ENCODE results near the gene BMPR1B. TPM values are rescaled to one million over a fixed set of nuclear protein-coding genes. Genes with fewer than 3 reads are reported as not detected.
"Not testable (repeated sequence)": the region's sequence is repeated elsewhere in the genome, so short reads cannot be mapped to it uniquely, and the experiment has no call there.

Gene BMPR1B
- polyA plus RNA-seq, 1 donor: 1.2 TPM

DNA sequence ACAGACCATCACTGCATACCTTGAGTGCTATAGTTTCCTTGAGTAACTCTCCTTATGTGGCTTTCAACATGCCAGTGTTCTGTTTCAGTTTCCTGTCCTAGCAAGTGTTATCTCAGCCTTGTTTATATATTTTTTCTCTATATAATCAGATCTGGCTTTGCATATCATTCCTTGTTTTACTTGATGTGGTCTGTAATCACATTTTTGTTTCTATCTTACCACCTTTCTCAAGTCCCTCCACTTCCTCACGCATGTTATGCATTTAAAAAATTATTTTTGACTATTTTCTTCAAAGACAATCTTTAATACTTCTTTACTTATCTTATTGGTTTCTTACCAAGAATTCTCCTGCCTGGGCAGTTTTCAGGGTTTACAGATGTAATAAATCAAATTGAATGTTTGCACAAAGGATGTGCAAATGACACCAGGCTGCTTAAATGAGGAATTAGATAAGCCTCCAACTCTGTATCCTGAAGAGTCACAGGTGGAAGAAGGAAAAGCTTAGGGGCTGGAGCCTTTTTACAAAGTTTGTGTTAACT lies 351.2 kb downstream of the BMPR1B start:
- Histone ChIP-seq H3K27ac (ENCODE audit: low read length) (peak overlapping the region; percentile 17), H3K27me3 (ENCODE audit: control insufficient read depth, insufficient read depth, low read length) (no peaks in the 10 kb centered on the region), H3K4me1 (ENCODE audit: control insufficient read depth, insufficient read depth, low read length) (peaks cover 16% of the 10 kb centered on the region), H3K9me3 (ENCODE audit: control insufficient read depth, low read depth, low read length) (no peaks in the 10 kb centered on the region), H3K36me3 (ENCODE audit: control insufficient read depth, insufficient read depth, low read length) (no peaks in the 10 kb centered on the region), H3K4me3 (ENCODE audit: low read length) (no peak overlapping the region)
- WGBS (ENCODE audit: insufficient coverage, low lambda C conversion rate): 30% methylated on average over 1 of the region's 1 CpG
- DNase-seq: peak in 1 of 2 donors; percentile 40

DNA sequence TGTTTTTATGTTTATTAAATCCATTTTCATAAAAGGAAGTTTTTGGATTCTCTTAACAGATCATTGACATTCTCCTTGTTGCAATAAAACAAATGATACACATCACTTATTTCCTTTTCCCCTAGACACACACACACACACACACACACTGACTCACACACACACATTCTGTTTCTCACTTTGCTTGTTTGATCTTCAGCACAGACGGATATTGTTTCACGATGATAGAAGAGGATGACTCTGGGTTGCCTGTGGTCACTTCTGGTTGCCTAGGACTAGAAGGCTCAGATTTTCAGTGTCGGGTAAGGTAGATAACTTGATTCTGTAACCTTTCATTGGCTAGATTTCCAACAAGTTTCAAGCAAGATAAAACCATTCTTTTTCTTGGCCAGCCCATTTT lies 356.8 kb downstream of the BMPR1B start:
- Histone ChIP-seq H3K27ac (ENCODE audit: low read length) (no peak overlapping the region), H3K4me3 (ENCODE audit: low read length) (no peak overlapping the region), H3K36me3 (ENCODE audit: control insufficient read depth, insufficient read depth, low read length) (no peaks in the 10 kb centered on the region), H3K4me1 (ENCODE audit: control insufficient read depth, insufficient read depth, low read length) (peaks cover 8% of the 10 kb centered on the region), H3K9me3 (ENCODE audit: control insufficient read depth, low read depth, low read length) (no peaks in the 10 kb centered on the region), H3K27me3 (ENCODE audit: control insufficient read depth, insufficient read depth, low read length) (no peaks in the 10 kb centered on the region)
- WGBS (ENCODE audit: insufficient coverage, low lambda C conversion rate): 60% methylated on average over 1 of the region's 3 CpGs
- DNase-seq: no peak

DNA sequence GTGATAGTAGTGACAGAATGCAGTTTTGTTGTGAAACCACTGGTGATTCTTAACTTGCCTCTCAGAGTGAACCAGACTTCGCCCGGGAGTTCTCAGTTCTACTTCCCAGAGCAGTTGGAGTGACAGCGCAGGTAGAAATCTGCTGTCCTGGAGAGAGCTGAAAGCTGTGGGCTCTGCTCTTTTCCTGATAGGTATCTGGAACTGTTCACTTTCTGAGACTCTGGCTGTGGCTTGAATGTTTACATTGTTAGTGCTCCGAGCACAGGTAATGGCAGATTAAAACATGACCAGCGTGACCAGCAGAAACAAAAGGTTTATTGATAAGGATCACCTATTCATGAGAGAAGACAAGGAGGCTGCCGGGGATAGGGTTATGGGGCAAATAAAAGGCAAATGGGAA lies 360.7 kb downstream of the BMPR1B start:
- peak; percentile 62 to 69 for DNase-seq
- peak overlapping the region; percentile 52 for H3K27ac ChIP-seq (ENCODE audit: low read length)
- 20% methylated on average over 2 of the region's 6 CpGs for WGBS (ENCODE audit: insufficient coverage, low lambda C conversion rate)

DNA sequence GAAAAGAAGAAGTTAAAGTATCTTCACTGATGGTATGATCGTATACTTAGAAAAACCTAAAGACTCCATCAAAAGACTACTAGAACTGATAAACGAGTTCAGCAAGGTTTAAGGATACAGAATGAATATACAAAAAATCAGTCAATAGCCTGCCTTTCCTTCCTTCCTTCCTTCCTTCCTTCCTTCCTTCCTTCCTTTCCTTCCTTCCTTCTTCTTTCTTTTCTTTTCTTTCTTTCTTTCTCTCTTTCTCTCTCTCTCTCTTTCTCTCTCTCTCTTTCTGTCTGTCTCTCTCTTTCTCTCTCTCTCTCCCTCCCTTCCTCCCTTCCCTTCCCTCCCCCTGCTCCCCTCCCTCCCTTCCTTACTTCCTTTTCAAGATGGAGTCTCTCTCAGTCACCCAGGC lies 362.7 kb downstream of the BMPR1B start:
- WGBS (ENCODE audit: insufficient coverage, low lambda C conversion rate): 100% methylated on average over 1 of the region's 2 CpGs
- Histone ChIP-seq H3K4me1 (ENCODE audit: control insufficient read depth, insufficient read depth, low read length) (peaks cover 8% of the 10 kb centered on the region), H3K27me3 (ENCODE audit: control insufficient read depth, insufficient read depth, low read length) (no peaks in the 10 kb centered on the region), H3K27ac (ENCODE audit: low read length) (no peak overlapping the region), H3K4me3 (ENCODE audit: low read length) (no peak overlapping the region), H3K9me3 (ENCODE audit: control insufficient read depth, low read depth, low read length) (no peaks in the 10 kb centered on the region), H3K36me3 (ENCODE audit: control insufficient read depth, insufficient read depth, low read length) (no peaks in the 10 kb centered on the region)
- DNase-seq: no peak

More for the DNA sequence above, 360.7 kb downstream of the BMPR1B start:
- Histone ChIP-seq H3K9me3 (ENCODE audit: control insufficient read depth, low read depth, low read length) (no peaks in the 10 kb centered on the region), H3K4me1 (ENCODE audit: control insufficient read depth, insufficient read depth, low read length) (peaks cover 8% of the 10 kb centered on the region), H3K36me3 (ENCODE audit: control insufficient read depth, insufficient read depth, low read length) (no peaks in the 10 kb centered on the region), H3K4me3 (ENCODE audit: low read length) (peak overlapping the region; percentile 19), H3K27me3 (ENCODE audit: control insufficient read depth, insufficient read depth, low read length) (no peaks in the 10 kb centered on the region)

DNA sequence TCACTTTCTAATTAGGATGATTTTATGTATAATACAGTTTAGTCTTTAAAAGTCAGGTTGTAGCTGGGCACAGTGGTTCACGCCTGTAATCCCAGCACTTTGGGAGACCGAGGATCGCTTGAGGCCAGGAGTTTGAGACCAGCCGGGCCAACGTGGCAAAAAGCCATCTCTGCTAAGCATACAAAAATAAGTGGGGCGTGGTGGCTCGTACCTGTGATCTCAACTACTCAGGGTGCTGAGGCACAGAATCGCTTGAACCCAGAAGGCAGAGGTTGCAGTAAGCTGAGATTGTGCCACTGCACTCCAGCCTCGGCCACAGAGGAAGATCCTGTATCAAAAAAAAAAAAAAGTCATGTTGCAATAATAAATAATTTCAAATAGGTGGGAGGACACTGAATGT lies 364.2 kb downstream of the BMPR1B start:
- H3K4me3 ChIP-seq (ENCODE audit: low read length): no peak overlapping the region
- H3K9me3 ChIP-seq (ENCODE audit: control insufficient read depth, low read depth, low read length): no peaks in the 10 kb centered on the region
- H3K36me3 ChIP-seq (ENCODE audit: control insufficient read depth, insufficient read depth, low read length): no peaks in the 10 kb centered on the region
- no CpG with 5 or more reads among the region's 9 CpGs for WGBS (ENCODE audit: insufficient coverage, low lambda C conversion rate)
- H3K27me3 ChIP-seq (ENCODE audit: control insufficient read depth, insufficient read depth, low read length): no peaks in the 10 kb centered on the region
- H3K27ac ChIP-seq (ENCODE audit: low read length): no peak overlapping the region
- no peak for DNase-seq
- peaks cover 8% of the 10 kb centered on the region for H3K4me1 ChIP-seq (ENCODE audit: control insufficient read depth, insufficient read depth, low read length)

DNA sequence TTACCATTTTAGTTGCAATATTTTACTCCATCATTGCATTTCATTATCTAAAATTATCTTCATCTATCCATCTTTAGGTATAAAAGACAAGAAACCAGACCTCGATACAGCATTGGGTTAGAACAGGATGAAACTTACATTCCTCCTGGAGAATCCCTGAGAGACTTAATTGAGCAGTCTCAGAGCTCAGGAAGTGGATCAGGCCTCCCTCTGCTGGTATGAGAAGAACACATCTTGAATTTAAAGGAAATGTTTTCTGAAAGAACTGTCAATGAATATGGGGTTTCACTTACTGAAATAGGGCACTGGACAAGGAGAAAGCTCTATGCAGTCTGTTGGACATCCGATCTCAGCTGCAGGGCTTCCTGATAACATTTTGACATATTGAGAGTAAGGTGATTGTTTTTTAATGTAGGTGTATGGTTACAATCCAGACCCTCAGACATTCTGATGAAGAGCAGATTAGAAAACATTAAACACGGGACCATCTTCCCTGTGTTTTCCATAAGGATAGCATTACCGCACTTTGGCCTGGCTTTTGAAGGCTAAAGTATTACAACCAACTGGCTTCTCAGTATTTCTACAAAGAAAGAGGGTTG lies 367.2 kb downstream of the BMPR1B start:
- H3K27me3 ChIP-seq (ENCODE audit: control insufficient read depth, insufficient read depth, low read length): no peaks in the 10 kb centered on the region
- DNase-seq: peak; percentile 36 to 39
- H3K9me3 ChIP-seq (ENCODE audit: control insufficient read depth, low read depth, low read length): no peaks in the 10 kb centered on the region
- no peak overlapping the region for H3K27ac ChIP-seq (ENCODE audit: low read length)
- no peak overlapping the region for H3K4me3 ChIP-seq (ENCODE audit: low read length)
- H3K36me3 ChIP-seq (ENCODE audit: control insufficient read depth, insufficient read depth, low read length): no peaks in the 10 kb centered on the region
- no peaks in the 10 kb centered on the region for H3K4me1 ChIP-seq (ENCODE audit: control insufficient read depth, insufficient read depth, low read length)
- WGBS (ENCODE audit: insufficient coverage, low lambda C conversion rate): no CpG with 5 or more reads among the region's 4 CpGs

DNA sequence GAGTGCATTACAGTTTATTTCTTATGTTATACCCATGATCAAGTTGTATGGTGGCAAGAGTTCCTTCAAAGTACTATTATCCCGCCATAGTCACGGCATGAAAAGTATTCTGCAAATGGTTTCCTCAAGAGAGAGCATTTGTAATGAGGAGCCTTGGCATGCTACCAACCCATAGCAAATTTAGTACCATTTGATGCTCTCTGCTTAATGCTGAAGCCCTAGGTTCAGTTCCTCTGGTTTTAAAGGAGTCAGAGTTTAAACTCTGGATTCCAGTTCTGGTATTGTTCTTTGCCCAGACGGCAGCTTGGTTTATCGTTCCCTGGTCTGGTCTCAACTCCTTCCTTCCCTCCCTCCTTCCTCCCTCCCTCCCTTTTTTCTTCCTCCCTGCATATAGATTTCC lies 371.3 kb downstream of the BMPR1B start:
- DNase-seq: no peak
- 86% methylated on average over 2 of the region's 4 CpGs for WGBS (ENCODE audit: insufficient coverage, low lambda C conversion rate)

DNA sequence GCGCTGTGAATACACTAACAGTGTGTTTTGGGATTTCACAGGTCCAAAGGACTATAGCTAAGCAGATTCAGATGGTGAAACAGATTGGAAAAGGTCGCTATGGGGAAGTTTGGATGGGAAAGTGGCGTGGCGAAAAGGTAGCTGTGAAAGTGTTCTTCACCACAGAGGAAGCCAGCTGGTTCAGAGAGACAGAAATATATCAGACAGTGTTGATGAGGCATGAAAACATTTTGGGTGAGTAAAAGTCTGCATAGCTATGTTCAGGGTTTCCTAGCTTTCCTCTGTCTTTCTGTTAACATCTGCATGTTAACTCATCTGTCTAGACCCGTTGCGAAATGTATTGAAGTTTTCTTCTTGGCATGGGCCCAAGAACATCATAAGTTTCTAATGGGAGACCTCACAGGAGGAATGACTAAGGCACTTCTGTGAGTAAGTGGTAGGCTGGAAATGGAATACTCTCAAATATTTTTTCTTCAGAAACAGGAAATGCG lies 372.1 kb downstream of the BMPR1B start:
- no peaks in the 10 kb centered on the region for H3K27me3 ChIP-seq (ENCODE audit: control insufficient read depth, insufficient read depth, low read length)
- no peak overlapping the region for H3K4me3 ChIP-seq (ENCODE audit: low read length)
- DNase-seq: peak; percentile 75 to 88
- WGBS (ENCODE audit: insufficient coverage, low lambda C conversion rate): no CpG with 5 or more reads among the region's 7 CpGs
- H3K4me1 ChIP-seq (ENCODE audit: control insufficient read depth, insufficient read depth, low read length): no peaks in the 10 kb centered on the region
- peak overlapping the region; percentile 65 for H3K27ac ChIP-seq (ENCODE audit: low read length)
- H3K36me3 ChIP-seq (ENCODE audit: control insufficient read depth, insufficient read depth, low read length): no peaks in the 10 kb centered on the region
- no peaks in the 10 kb centered on the region for H3K9me3 ChIP-seq (ENCODE audit: control insufficient read depth, low read depth, low read length)

More for the DNA sequence above, 371.3 kb downstream of the BMPR1B start:
- Histone ChIP-seq H3K36me3 (ENCODE audit: control insufficient read depth, insufficient read depth, low read length) (no peaks in the 10 kb centered on the region), H3K4me3 (ENCODE audit: low read length) (no peak overlapping the region), H3K4me1 (ENCODE audit: control insufficient read depth, insufficient read depth, low read length) (no peaks in the 10 kb centered on the region), H3K9me3 (ENCODE audit: control insufficient read depth, low read depth, low read length) (no peaks in the 10 kb centered on the region), H3K27ac (ENCODE audit: low read length) (no peak overlapping the region), H3K27me3 (ENCODE audit: control insufficient read depth, insufficient read depth, low read length) (no peaks in the 10 kb centered on the region)

DNA sequence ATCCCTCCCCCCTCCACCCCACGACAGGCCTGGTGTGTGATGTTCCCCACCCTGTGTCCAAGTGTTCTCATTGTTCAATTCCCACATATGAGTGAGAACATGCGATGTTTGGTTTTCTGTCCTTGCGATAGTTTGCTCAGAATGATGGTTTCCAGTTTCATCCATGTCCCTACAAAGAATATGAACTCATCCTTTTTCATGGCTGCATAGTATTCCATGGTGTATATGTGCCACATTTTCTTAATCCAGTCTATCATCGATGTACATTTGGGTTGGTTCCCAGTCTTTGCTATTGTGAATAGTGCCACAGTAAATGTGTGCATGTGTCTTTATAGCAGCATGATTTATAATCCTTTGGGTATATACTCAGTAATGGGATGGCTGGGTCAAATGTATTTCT lies 376.3 kb downstream of the BMPR1B start:
- DNase-seq; H3K9me3 ChIP-seq (ENCODE audit: control insufficient read depth, low read depth, low read length); H3K27ac ChIP-seq (ENCODE audit: low read length); H3K4me3 ChIP-seq (ENCODE audit: low read length); H3K27me3 ChIP-seq (ENCODE audit: control insufficient read depth, insufficient read depth, low read length); H3K4me1 ChIP-seq (ENCODE audit: control insufficient read depth, insufficient read depth, low read length); H3K36me3 ChIP-seq (ENCODE audit: control insufficient read depth, insufficient read depth, low read length): not testable (repeated sequence)
- no CpG with 5 or more reads among the region's 4 CpGs for WGBS (ENCODE audit: insufficient coverage, low lambda C conversion rate)

DNA sequence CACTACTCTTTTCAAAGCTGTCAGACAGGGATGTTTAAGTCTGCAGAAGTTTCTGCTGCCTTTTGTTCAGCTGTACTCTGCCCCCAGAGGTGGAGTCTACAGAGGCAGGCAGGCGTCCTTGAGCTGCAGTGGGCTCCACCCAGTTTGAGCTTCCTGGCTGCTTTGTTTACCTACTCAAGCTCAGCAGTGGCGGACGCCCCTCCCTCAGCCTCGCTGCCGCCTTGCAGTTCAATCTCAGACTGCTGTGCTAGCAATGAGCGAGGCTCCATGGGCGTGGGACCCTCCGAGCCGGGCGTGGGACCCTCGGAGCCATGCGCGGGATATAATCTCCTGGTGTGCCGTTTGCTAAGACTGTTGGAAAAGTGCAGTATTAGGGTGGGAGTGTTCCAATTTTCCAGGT lies 381.7 kb downstream of the BMPR1B start:
- H3K27me3 ChIP-seq (ENCODE audit: control insufficient read depth, insufficient read depth, low read length); H3K27ac ChIP-seq (ENCODE audit: low read length); H3K4me1 ChIP-seq (ENCODE audit: control insufficient read depth, insufficient read depth, low read length); H3K36me3 ChIP-seq (ENCODE audit: control insufficient read depth, insufficient read depth, low read length); H3K9me3 ChIP-seq (ENCODE audit: control insufficient read depth, low read depth, low read length); DNase-seq; H3K4me3 ChIP-seq (ENCODE audit: low read length): not testable (repeated sequence)
- WGBS (ENCODE audit: insufficient coverage, low lambda C conversion rate): no CpG with 5 or more reads among the region's 14 CpGs

DNA sequence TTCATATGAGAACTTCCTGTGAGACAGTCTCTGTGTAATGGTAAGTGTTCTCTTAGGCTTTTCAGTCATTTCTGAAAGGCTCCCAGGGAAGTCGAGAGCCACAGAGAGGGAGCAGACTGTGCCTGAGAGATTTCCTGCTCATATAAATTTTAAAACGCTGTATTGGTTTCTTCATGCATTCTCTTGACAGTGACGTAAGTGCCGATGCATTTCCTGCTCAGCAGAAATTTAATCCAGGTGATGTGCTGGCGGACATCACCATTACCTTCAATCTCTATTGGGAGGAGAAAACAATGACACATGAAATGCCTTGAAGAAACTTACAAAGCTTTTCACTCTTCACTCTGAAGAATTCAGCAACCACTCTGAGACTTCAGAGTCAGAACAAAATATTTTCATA lies 383.6 kb downstream of the BMPR1B start:
- Histone ChIP-seq H3K9me3 (ENCODE audit: control insufficient read depth, low read depth, low read length) (peaks cover 8% of the 10 kb centered on the region), H3K27me3 (ENCODE audit: control insufficient read depth, insufficient read depth, low read length) (no peaks in the 10 kb centered on the region), H3K4me3 (ENCODE audit: low read length) (no peak overlapping the region), H3K27ac (ENCODE audit: low read length) (no peak overlapping the region), H3K4me1 (ENCODE audit: control insufficient read depth, insufficient read depth, low read length) (no peaks in the 10 kb centered on the region), H3K36me3 (ENCODE audit: control insufficient read depth, insufficient read depth, low read length) (no peaks in the 10 kb centered on the region)
- no peak for DNase-seq
- no CpG with 5 or more reads among the region's 5 CpGs for WGBS (ENCODE audit: insufficient coverage, low lambda C conversion rate)
